GM08714 (cell line): ENCODE results near the gene AHRR.

Experiments
- H3K4me3 ChIP-seq: fragments of 200-500 bp; sonication (Bioruptor generic); 2 replicates; pipeline ENCODE4 v1.5.1; 2014; ENCODE audit warnings: mild to moderate bottlenecking, low read length, inconsistent platforms
- ZNF274 ChIP-seq: IDR thresholded peaks from 2 replicates; pipeline ENCODE4 v1.6.1; 2012; ENCODE audit warnings: mild to moderate bottlenecking, low read depth, low read length

The AHRR gene

GRCh38 chr5:426392-426976 is 105.0 kb downstream of the AHRR start:
- TF ChIP-seq ZNF274: no peak
- H3K4me3 ChIP-seq: no peak overlapping the region

DNA sequence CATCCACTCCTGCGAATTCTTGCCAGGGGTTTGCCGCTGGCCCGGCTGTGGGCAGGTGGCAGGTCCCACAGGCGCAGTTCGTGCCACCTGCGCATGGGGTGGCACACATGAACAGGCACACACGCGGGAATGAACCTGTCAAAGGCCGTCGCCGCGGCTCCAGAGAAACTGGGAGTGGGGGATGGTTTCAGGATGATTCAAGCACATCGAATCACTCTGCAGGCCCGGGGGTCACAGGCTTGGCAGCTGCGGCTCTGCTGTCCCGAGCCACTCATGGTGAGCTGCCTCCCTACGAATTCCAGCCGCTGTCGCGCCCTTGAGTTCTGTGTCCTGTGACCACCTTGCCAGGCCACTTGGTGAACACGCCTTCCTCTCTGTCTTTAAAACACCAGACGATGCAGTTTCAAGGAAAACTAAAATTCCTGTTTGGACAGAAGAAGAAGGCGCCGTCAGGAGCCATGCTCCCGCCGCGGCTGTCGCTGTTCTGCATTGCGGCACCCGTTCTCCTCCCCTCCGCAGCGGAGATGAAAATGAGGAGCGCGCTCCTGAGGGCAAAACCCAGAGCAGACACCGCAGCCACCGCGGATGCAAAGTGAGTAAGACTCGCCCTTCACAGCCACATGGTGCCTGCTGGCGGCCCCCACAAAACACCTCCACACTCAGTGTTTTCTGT is 106.0 kb downstream of the AHRR start:
- no peak for TF ChIP-seq ZNF274
- no peak overlapping the region for H3K4me3 ChIP-seq

GRCh38 chr5:428219-428618 is 106.7 kb downstream of the AHRR start:
- no peak for TF ChIP-seq ZNF274
- no peak overlapping the region for H3K4me3 ChIP-seq

DNA sequence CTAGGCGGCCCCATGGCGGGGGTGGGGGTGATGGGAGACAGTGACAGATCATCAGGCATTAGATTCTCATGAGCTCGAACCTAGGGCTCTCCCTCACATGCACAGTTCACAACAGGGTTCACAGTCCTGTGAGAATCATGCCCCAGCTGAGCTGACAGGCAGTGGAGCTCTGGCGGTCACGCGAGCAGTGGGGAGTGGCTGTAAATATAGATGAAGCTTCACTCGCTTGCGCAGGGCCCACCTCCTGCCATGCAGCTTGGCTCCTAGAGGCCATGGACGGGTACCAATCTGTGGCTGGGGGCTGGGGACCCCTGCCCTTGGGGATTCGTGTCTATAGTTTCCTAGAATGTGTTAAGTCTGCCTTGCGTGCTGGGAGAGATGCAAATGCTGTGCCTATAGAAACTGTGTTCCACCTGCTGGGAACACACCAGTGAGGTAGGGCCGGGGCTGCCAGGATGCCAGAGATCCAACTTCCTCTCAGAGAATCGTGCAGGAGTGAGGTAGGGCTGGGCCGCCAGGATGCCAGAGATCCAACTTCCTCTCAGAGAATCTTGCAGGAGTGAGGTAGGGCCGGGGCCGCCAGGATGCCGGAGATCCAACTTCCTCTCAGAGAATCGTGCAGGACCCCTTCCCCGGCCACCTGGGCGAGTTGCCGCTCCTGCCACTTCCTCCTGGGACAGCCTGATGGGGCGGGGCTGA is 107.4 kb downstream of the AHRR start:
- H3K4me3 ChIP-seq: no peak overlapping the region
- no peak for TF ChIP-seq ZNF274

DNA sequence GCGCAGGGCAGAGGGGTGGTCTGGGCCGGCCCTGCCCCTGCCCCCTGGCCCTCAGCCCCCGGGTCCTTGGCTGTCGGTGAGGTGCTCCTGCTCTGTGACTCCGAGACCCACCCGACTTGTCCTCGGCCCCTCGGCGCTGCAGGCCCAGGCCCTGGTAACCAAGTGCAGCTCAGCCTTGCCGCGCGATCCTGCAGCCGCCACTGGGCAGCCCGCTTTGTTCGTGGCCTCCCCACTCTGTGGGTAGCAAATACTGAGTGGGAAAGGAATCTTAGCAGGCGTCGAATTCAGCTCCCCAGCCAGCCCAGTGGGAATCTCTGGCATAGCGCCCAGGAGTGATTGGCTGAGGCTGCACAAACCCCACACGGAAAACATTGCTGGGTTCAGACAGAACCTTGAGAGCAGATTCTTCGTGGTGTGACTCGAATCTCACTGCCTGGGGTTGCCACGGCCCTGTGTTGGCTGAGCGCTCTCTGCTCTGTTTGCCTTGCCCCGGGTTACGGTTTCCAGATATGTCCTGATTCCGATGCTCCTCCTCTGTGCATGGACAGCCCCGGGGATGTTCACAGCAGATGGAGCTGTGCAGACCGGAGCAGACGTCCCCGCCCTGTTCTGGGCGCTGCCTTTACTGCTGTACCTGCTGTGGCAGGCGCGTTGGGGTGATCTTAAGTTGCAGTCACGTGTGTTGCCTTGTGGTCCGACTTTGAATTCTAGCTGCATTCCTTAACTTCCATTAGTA is 108.1 kb downstream of the AHRR start:
- TF ChIP-seq ZNF274: no peak
- no peak overlapping the region for H3K4me3 ChIP-seq

GRCh38 chr5:430214-430925 is 108.9 kb downstream of the AHRR start:
- H3K4me3 ChIP-seq: no peak overlapping the region
- TF ChIP-seq ZNF274: no peak

DNA sequence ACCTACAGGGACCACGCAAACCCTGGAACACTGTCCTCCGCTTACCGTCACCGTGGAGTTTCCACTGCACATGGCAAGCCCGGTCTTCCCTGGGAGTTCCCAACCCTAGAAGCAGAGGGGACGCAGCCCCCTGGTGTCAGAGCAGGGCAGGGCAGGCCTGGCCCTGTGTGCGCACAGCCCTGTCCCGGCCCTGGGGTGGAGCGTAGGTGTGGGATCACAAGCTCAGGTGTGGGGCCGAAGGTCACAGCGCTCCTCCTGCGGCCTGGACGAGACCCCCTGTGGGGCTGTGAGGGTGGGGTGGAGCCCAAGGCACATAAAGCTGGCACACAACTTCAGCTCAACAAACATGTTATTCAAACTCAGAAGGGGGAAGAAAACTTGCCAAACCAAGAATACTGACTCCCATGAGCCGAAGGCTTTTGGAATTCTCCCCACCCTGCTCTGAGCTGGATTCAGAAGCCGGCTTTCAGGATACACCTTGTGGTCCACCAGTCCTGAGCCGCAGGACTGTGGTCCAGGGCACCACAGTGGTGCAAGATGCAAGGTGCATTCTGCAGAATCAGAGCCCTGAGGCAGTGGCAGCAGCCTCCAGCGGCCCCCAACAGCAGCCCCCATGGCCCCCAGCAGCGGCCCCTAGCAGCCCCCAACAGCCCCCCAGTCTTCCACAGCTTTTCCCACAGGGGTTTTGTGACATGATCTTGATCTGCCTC is 109.6 kb downstream of the AHRR start:
- TF ChIP-seq ZNF274: no peak
- no peak overlapping the region for H3K4me3 ChIP-seq

DNA sequence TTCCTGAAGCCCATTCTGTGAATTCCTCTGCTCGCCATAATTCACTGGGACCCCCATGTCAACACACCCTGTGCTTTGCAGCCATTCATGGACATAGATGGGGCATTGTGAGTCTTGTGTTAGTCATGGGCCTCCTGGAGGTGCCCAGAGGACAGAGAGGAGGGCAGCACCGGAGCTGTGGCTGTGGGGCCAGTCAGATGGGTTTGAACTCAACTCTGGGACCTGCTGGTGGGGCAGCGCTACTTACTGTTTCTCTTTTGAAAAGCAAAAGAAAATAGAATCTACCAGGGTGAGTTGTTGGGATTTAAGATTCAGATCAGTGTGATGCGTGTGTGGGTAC is 110.2 kb downstream of the AHRR start:
- no peak for TF ChIP-seq ZNF274
- H3K4me3 ChIP-seq: no peak overlapping the region

- no peak for TF ChIP-seq ZNF274
- no peak overlapping the region for H3K4me3 ChIP-seq
These were observed 110.8 kb downstream of the AHRR start for GRCh38 chr5:432201-432927.

GRCh38 chr5:432928-433791 is 111.6 kb downstream of the AHRR start:
- TF ChIP-seq ZNF274: no peak

GRCh38 chr5:433836-434235 is 112.3 kb downstream of the AHRR start:
- no peak for TF ChIP-seq ZNF274
- H3K4me3 ChIP-seq: no peak overlapping the region

More at GRCh38 chr5:432928-433791, 111.6 kb downstream of the AHRR start:
- H3K4me3 ChIP-seq: no peak overlapping the region
